OCI-LY3 (cell line): Measurements from ENCODE around the gene EEA1.

Experiments
- CTCF ChIP-seq: fragments of 200-600, 300-600 bp; sonication (generic); IDR thresholded peaks from 2 replicates; pipeline ENCODE4 v1.5.1; 2014; ENCODE audit warnings: antibody characterized with exemption, low read length, low read depth
- EZH2phosphoT487 ChIP-seq: fragments of 200-600 bp; shearing (Covaris generic); IDR thresholded peaks from 2 replicates; pipeline ENCODE4 v1.6.1; 2018; ENCODE audit warnings: antibody characterized with exemption, mixed run types, low read depth

DNA sequence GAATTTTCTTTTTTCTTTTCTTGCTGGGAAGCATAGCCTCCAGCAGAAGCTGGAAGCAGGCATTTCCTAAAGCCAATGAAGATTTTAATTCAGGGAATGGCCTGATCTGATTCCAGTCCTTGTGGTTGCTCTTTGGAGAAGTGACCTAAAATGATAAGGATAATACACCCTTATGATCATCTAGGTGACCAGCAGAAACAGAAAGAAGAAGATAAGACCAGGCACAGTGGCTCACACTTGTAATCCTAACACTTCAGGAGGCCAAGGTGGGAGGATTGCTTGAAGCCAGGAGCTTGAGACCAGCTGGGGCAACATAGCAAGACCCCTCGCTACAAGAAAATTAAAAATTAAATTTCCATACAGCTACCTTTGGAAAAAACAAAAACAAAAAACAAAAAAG, 51.2 kb downstream of the EEA1 start:
- no peak for TF ChIP-seq CTCF
- TF ChIP-seq EZH2phosphoT487: no peak
